Measurements from ENCODE around the gene ARHGAP27. TPM values are rescaled to one million over a fixed set of nuclear protein-coding genes. Genes with fewer than 3 reads are reported as not detected.

ARHGAP27 gene
- total and polyA plus RNA-seq, 9 of the 15 experiments (the other 6 are each of a cell fraction or from before 2014, with no cell fraction given): 0.04 to 4.6 (median 2.1) TPM

DNA sequence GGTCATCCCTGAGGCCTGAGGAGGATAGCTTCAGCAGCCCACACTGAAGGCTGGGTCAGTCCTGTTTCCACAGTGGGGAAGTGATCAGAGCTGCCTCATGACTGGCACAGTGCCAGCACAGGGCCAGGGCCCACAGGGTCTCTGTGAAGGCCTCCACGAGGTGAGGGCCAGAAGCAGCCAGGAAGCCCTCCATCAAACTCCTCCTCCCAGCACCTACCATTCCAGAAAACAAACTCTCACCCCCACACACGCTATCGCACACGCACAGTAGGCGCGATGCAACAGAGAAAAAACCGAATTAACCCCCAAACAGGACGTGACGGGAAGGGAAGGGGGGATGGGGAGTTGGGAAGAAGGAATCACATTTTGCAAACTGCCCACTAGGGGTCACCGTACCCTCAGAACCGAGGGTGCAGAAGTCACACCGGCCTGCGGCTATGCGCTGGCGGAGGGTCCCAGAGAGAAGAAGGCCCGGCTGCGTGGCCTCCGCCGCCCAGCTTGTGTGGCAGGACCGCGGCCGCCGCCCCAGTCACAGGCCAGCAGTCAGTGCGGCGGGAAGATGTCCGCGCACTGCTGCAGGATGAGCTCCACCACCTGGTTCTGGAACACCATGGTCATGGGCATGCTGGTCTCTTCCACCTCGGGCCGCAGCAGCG lies 37.6 kb downstream of the ARHGAP27 start (continued):
- TF ChIP-seq, protein P1, sequence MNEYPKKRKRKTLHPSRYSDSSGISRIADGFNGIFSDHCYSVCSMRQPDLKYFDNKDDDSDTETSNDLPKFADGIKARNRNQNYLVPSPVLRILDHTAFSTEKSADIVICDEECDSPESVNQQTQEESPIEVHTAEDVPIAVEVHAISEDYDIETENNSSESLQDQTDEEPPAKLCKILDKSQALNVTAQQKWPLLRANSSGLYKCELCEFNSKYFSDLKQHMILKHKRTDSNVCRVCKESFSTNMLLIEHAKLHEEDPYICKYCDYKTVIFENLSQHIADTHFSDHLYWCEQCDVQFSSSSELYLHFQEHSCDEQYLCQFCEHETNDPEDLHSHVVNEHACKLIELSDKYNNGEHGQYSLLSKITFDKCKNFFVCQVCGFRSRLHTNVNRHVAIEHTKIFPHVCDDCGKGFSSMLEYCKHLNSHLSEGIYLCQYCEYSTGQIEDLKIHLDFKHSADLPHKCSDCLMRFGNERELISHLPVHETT (CRISPR knock-in tag; conservative IDR thresholded peaks at IDR 0.05 in 1 of 2, IDR thresholded peaks at IDR 0.05 in 1 of 2): no peak
- TF ChIP-seq ZNF695 (CRISPR knock-in tag; IDR thresholded peaks at IDR 0.05) (no peak), FOSL1 (tag; conservative IDR thresholded peaks at IDR 0.05) (no peak), ZSCAN32 (CRISPR knock-in tag; IDR thresholded peaks at IDR 0.05) (no peak), HOXB6 (CRISPR knock-in tag; IDR thresholded peaks at IDR 0.05; ENCODE audit: borderline replicate concordance) (no peak), MEF2D (tag; conservative IDR thresholded peaks at IDR 0.05; ENCODE audit: low read depth) (no peak), NCOA1 (IDR thresholded peaks at IDR 0.05; ENCODE audit: low read depth) (peak; percentile 73; the same call in 1 of the 2 replicates), MTA2 (IDR thresholded peaks at IDR 0.05; ENCODE audit: low read depth) (peak; percentile 69; the same call in 1 of the 2 replicates), SIN3A (IDR thresholded peaks at IDR 0.05; ENCODE audit: borderline replicate concordance in 2 of 2, control insufficient read depth in 1 of 2, low read depth in 2 of 2, low read length in 2 of 2) (peak in 1 of 2 experiments; percentile 12; a peak in 1 of 4 replicates), OTX1 (CRISPR knock-in tag; IDR thresholded peaks at IDR 0.05) (no peak), SLC30A9 (CRISPR knock-in tag; IDR thresholded peaks at IDR 0.05) (no peak), ZC3H11A (IDR thresholded peaks at IDR 0.05; ENCODE audit: low read depth, low read length) (no peak), NR1H2 (CRISPR knock-in tag; IDR thresholded peaks at IDR 0.05) (no peak), PPARD (CRISPR knock-in tag; IDR thresholded peaks at IDR 0.05) (no peak), MEF2A (IDR thresholded peaks at IDR 0.05; ENCODE audit: control insufficient read depth, low read depth, low read length) (no peak; the same call in 1 of the 2 replicates), NFXL1 (CRISPR knock-in tag; IDR thresholded peaks at IDR 0.05) (no peak), ZNF124 (CRISPR knock-in tag; IDR thresholded peaks at IDR 0.05) (no peak)
- TF ChIP-seq, protein P2, sequence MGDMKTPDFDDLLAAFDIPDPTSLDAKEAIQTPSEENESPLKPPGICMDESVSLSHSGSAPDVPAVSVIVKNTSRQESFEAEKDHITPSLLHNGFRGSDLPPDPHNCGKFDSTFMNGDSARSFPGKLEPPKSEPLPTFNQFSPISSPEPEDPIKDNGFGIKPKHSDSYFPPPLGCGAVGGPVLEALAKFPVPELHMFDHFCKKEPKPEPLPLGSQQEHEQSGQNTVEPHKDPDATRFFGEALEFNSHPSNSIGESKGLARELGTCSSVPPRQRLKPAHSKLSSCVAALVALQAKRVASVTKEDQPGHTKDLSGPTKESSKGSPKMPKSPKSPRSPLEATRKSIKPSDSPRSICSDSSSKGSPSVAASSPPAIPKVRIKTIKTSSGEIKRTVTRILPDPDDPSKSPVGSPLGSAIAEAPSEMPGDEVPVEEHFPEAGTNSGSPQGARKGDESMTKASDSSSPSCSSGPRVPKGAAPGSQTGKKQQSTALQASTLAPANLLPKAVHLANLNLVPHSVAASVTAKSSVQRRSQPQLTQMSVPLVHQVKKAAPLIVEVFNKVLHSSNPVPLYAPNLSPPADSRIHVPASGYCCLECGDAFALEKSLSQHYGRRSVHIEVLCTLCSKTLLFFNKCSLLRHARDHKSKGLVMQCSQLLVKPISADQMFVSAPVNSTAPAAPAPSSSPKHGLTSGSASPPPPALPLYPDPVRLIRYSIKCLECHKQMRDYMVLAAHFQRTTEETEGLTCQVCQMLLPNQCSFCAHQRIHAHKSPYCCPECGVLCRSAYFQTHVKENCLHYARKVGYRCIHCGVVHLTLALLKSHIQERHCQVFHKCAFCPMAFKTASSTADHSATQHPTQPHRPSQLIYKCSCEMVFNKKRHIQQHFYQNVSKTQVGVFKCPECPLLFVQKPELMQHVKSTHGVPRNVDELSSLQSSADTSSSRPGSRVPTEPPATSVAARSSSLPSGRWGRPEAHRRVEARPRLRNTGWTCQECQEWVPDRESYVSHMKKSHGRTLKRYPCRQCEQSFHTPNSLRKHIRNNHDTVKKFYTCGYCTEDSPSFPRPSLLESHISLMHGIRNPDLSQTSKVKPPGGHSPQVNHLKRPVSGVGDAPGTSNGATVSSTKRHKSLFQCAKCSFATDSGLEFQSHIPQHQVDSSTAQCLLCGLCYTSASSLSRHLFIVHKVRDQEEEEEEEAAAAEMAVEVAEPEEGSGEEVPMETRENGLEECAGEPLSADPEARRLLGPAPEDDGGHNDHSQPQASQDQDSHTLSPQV (IDR thresholded peaks at IDR 0.05): 0 out of 2 replicates have a peak, but pooled peaks have one; percentile 47
- TF ChIP-seq, protein P3, sequence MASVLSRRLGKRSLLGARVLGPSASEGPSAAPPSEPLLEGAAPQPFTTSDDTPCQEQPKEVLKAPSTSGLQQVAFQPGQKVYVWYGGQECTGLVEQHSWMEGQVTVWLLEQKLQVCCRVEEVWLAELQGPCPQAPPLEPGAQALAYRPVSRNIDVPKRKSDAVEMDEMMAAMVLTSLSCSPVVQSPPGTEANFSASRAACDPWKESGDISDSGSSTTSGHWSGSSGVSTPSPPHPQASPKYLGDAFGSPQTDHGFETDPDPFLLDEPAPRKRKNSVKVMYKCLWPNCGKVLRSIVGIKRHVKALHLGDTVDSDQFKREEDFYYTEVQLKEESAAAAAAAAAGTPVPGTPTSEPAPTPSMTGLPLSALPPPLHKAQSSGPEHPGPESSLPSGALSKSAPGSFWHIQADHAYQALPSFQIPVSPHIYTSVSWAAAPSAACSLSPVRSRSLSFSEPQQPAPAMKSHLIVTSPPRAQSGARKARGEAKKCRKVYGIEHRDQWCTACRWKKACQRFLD (CRISPR knock-in tag; IDR thresholded peaks at IDR 0.05): no peak
- TF ChIP-seq, protein P4, sequence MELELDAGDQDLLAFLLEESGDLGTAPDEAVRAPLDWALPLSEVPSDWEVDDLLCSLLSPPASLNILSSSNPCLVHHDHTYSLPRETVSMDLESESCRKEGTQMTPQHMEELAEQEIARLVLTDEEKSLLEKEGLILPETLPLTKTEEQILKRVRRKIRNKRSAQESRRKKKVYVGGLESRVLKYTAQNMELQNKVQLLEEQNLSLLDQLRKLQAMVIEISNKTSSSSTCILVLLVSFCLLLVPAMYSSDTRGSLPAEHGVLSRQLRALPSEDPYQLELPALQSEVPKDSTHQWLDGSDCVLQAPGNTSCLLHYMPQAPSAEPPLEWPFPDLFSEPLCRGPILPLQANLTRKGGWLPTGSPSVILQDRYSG (tag; conservative IDR thresholded peaks at IDR 0.05; ENCODE audit: low read depth): no peak
